Smooth muscle cell (in vitro differentiated cells): Measurements from ENCODE around the gene KCNK7. TPM values are rescaled to one million over a fixed set of nuclear protein-coding genes. Genes with fewer than 3 reads are reported as not detected.

Experiments used
- DNase-seq: peaks from one replicate; lab custom pipeline; 2025; ENCODE audit not compliant: unreplicated experiment; lab: John Stamatoyannopoulos, UW
- H2AFZ ChIP-seq: fragments of 200-600 bp; sonication (generic); 2 replicates; pipeline ENCODE4 v1.6.0; 2016; ENCODE audit warnings: antibody characterized with exemption, low read depth, mild to moderate bottlenecking
- H3F3A ChIP-seq: fragments of 200-600 bp; sonication (generic); 2 replicates; pipeline ENCODE4 v1.6.0; 2017; ENCODE audit warnings: antibody characterized with exemption, low read depth
- H3K27ac ChIP-seq: fragments of 200-600 bp; sonication (generic); 2 replicates; pipeline ENCODE4 v1.5.1; 2016; ENCODE audit warnings: low read depth, mild to moderate bottlenecking
- H3K27me3 ChIP-seq: fragments of 200-600 bp; sonication (generic); 2 replicates; pipeline ENCODE4 v1.6.1; 2016; ENCODE audit warnings: low read depth, mild to moderate bottlenecking
- H3K36me3 ChIP-seq: fragments of 200-600 bp; sonication (generic); 2 replicates; pipeline ENCODE4 v1.5.1; 2016; ENCODE audit warnings: low read depth
- H3K4me1 ChIP-seq: fragments of 200-600 bp; sonication (generic); 2 replicates; pipeline ENCODE4 v1.5.1; 2016; ENCODE audit warnings: low read depth
- H3K4me2 ChIP-seq: fragments of 200-600 bp; sonication (generic); 2 replicates; pipeline ENCODE4 v1.6.0; 2016; ENCODE audit warnings: mild to moderate bottlenecking
- H3K4me3 ChIP-seq: fragments of 200-600 bp; sonication (generic); 2 replicates; pipeline ENCODE4 v1.5.1; 2016; ENCODE audit warnings: mild to moderate bottlenecking
- H3K79me2 ChIP-seq: fragments of 200-600 bp; sonication (generic); 2 replicates; pipeline ENCODE4 v1.6.0; 2016; ENCODE audit warnings: low read depth, mild to moderate bottlenecking
- H3K9ac ChIP-seq: fragments of 200-600 bp; sonication (generic); 2 replicates; pipeline ENCODE4 v1.6.0; 2016; ENCODE audit warnings: low read depth
- H3K9me3 ChIP-seq: fragments of 200-600 bp; sonication (generic); replicated peaks from 2 replicates; pipeline ENCODE4 v1.5.1; 2016; ENCODE audit warnings: low read depth
- H4K20me1 ChIP-seq: fragments of 200-600 bp; sonication (generic); 2 replicates; pipeline ENCODE4 v1.6.0; 2016; ENCODE audit warnings: low read depth
- CTCF ChIP-seq: fragments of 200-600 bp; sonication (generic); IDR thresholded peaks from 2 replicates; pipeline ENCODE4 v1.5.1; 2017; ENCODE audit warnings: borderline replicate concordance, mild to moderate bottlenecking, antibody characterized with exemption; ENCODE audit not compliant: insufficient read depth, poor library complexity, severe bottlenecking
- WGBS: methylation state at CpG from one replicate; pipeline ENCODE4 v1.1.7; 2016; ENCODE audit warnings: low lambda C conversion rate; 5-methylcytosine and 5-hydroxymethylcytosine counted together
- polyA plus RNA-seq: library from polyadenylated mRNA; unstranded; fragments of >200 nt; fragmentation: Nextera tagmentation; extraction: Ambion mirVana; gene quantifications from 2 replicates; pipeline ENCODE4 v1.2.1, GENCODE V29; 2016
- total RNA-seq: library from RNA; depleted of rRNA; stranded (reverse); fragments of >200 nt; gene quantifications from 2 replicates; pipeline ENCODE4 v1.2.3, GENCODE V29; 2014

Gene KCNK7
- total and polyA plus RNA-seq, 2 experiments from 2014 or later, result not detected

- H3K79me2 ChIP-seq, result peaks cover 55% of the 10 kb centered on the region
- peak within 1 kb of the TSS; percentile 80 for H3K4me3 ChIP-seq
- no peaks in the 10 kb centered on the region for H3K9me3 ChIP-seq
- H3K36me3 ChIP-seq, result no peaks in the 10 kb centered on the region
- peaks cover 20% of the 10 kb centered on the region for H3K4me1 ChIP-seq
- H3K27ac ChIP-seq, result peak within 1 kb of the TSS; percentile 80
- peak; percentile 100 for DNase-seq
- peaks cover 36% of the 10 kb centered on the region for H4K20me1 ChIP-seq
- H3K27me3 ChIP-seq, result no peaks in the 10 kb centered on the region
- WGBS, result 1% methylated on average over 54 of the region's 55 CpGs
- TF ChIP-seq CTCF, result no peak
- H3K4me2 ChIP-seq, result peak within 1 kb of the TSS; percentile 94
- peak within 1 kb of the TSS; percentile 96 for H3K9ac ChIP-seq
- no peaks in the 10 kb centered on the region for H3F3A ChIP-seq
- H2AFZ ChIP-seq, result no peak within 1 kb of the TSS
These were observed 19.8 kb upstream of the KCNK7 start, which contains the start of gene PCNX3 for GRCh38 chr11:65615229-65615949. TSS of gene PCNX3 (plus strand) at chr11:65615776. CDS start at chr11:65616312, 536 bp downstream.

DNA sequence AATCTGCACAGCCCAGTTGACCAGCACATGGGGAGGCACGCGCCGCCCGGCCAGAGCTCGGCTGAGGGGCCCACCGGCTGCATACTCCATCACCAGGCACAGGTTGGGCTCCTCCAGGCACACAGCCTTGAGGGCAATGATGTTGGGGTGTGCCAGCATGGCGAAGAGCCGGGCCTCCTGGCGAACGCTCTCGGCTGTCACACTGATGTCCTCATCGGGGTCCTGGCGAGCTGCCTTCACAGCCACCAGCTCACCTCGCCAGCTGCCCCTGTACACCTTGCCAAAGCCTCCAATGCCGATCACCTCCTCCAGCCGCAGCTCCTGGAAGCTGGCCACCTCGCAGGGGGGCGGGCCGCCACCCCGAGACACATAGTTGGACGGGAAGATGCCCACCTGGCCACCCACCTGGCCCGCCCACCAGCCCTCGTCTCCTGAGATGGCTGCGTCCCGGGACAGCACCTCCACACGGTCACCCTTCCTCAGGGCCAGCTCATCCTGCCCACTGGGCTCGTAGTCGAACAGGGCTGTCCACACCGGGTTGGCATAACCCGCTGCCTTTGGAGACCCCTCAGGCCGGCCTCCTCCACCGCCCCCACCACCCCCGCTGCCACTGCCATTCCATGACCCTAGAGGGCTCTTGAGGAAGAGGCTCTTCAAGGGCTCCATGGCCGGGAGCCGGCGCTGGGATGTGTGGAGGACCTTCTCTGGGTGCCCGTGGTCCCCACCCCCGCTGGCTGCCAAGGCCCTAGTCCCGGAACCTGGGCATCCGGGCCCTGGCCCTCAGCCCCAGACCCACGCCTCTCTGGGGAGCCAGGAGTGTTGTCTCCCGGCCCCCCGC lies 17.7 kb upstream of the KCNK7 start:
- TF ChIP-seq CTCF, result no peak
- WGBS, result 73% methylated on average over 35 of the region's 43 CpGs
- no peak overlapping the region for H2AFZ ChIP-seq

DNA sequence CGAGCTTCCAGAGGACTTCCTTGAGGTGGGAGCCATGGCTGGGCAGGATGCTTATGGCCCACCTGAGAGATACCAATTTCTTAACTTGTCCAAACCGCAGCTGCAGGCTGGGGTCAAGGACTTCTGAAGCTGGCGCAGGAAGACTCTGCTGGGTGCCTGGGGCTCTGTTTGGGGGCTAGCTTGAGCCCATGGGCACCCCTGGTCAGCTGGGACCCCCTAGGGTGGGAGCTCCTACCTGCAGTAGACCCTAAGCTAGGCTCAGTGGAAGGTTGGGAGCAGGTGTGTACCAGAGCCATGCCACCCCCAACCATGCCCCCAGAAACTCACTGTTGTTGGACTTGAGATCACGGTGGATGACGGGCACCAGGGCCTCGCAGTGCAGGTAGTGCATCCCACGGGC lies 17.1 kb upstream of the KCNK7 start:
- Histone ChIP-seq H3K27ac (no peak overlapping the region), H3K9me3 (no peaks in the 10 kb centered on the region), H2AFZ (no peak overlapping the region), H3F3A (no peaks in the 10 kb centered on the region), H3K79me2 (peaks cover 50% of the 10 kb centered on the region), H3K9ac (no peak overlapping the region), H3K27me3 (no peaks in the 10 kb centered on the region), H3K4me1 (peaks cover 20% of the 10 kb centered on the region), H3K36me3 (no peaks in the 10 kb centered on the region), H3K4me2 (peak overlapping the region; percentile 90), H3K4me3 (peak overlapping the region; percentile 65), H4K20me1 (peaks cover 63% of the 10 kb centered on the region)
- no peak for TF ChIP-seq CTCF
- DNase-seq, result no peak
- 97% methylated on average over 7 of the region's 7 CpGs for WGBS

More for the DNA sequence above, 17.7 kb upstream of the KCNK7 start:
- Histone ChIP-seq H3K79me2 (peaks cover 55% of the 10 kb centered on the region), H3K27me3 (no peaks in the 10 kb centered on the region), H3K9me3 (no peaks in the 10 kb centered on the region), H3K4me2 (peak overlapping the region; percentile 90), H3K4me1 (peaks cover 20% of the 10 kb centered on the region), H3K9ac (peak overlapping the region; percentile 96), H3K36me3 (no peaks in the 10 kb centered on the region), H3K27ac (peak overlapping the region; percentile 80), H4K20me1 (peaks cover 56% of the 10 kb centered on the region), H3F3A (no peaks in the 10 kb centered on the region), H3K4me3 (peak overlapping the region; percentile 65)
- no peak for DNase-seq
